Thoracic aorta endothelial cell (primary cell): ENCODE results near the gene ZFP92. TPM values are rescaled to one million over a fixed set of nuclear protein-coding genes. Genes with fewer than 3 reads are reported as not detected.

ENCODE experiments used
- small RNA-seq: library from RNA; depleted of rRNA; stranded (forward); fragments of <200 nt; gene quantifications from one replicate; pipeline ENCODE3, GENCODE V24; 2012
- total RNA-seq: library from RNA; depleted of rRNA; stranded (reverse); fragments of >200 nt; gene quantifications from 2 replicates; pipeline ENCODE4 v1.2.3, GENCODE V29; 2012

ZFP92 gene
- total RNA-seq: 0.13 and 1.5 TPM in 2 replicates

GRCh38 chrX:153411255-153411987, at the start of gene ZFP92:
Gene ZFP92, plus strand, starts transcription at chrX:153411472. Its CDS starts 6,851 bp downstream, at chrX:153418323.

GRCh38 chrX:153401133-153401764, 10.0 kb upstream of the ZFP92 start, which contains the start of gene PNMA6E:
Gene PNMA6E, minus strand, starts transcription at chrX:153401350. Its CDS starts 2,501 bp downstream, at chrX:153398849.

GRCh38 chrX:153445856-153446635, 34.8 kb downstream of the ZFP92 start, which contains the start of gene TREX2:
Gene TREX2, minus strand, starts transcription at chrX:153446056. Its CDS starts 626 bp downstream, at chrX:153445430.

Small RNAs within 50 kb of the gene (small RNA-seq; reads per million reads assigned to genes)
- gene RN7SL667P: not detected

Other genes with a start within 250 kb of the ZFP92 start
- gene MAGEA1, start 232.2 kb upstream of the ZFP92 start, total RNA-seq: not detected in 2 replicates
- gene PNMA6F, start 89.7 kb upstream of the ZFP92 start, total RNA-seq: not detected in 2 replicates
- gene ZNF275, start 77.3 kb upstream of the ZFP92 start, total RNA-seq: 8.8 and 9.8 TPM in 2 replicates
- not detected in 2 replicates for gene PNMA6E, start 10.1 kb upstream of the ZFP92 start, total RNA-seq
- 1.0 and 1.2 TPM in 2 replicates for gene TREX2, start 34.6 kb downstream of the ZFP92 start, total RNA-seq
- gene HAUS7, start 59.1 kb downstream of the ZFP92 start, total RNA-seq: 20.3 and 26.6 TPM in 2 replicates
- gene BGN, start 83.5 kb downstream of the ZFP92 start, total RNA-seq: 13.4 and 34.2 TPM in 2 replicates
- not detected in 2 replicates for gene ATP2B3, start 106.2 kb downstream of the ZFP92 start, total RNA-seq
- 25.4 and 27.7 TPM in 2 replicates for gene CCNQ, start 187.7 kb downstream of the ZFP92 start, total RNA-seq
- gene DUSP9, start 235.7 kb downstream of the ZFP92 start, total RNA-seq: 0.13 and 0.29 TPM in 2 replicates